HG03354 (cell line): ENCODE measurements around the gene STPG2.
"Not testable (repeated sequence)": the region's sequence is repeated elsewhere in the genome, so short reads cannot be mapped to it uniquely, and the experiment has no call there.

Experiments used
- ATAC-seq: cut with Tn5 transposase; IDR thresholded peaks from one replicate; pipeline ENCODE4 v1.9.1; 2021; ENCODE audit warnings: mild to moderate bottlenecking; ENCODE audit not compliant: unreplicated experiment, poor library complexity, severe bottlenecking

STPG2 gene

DNA sequence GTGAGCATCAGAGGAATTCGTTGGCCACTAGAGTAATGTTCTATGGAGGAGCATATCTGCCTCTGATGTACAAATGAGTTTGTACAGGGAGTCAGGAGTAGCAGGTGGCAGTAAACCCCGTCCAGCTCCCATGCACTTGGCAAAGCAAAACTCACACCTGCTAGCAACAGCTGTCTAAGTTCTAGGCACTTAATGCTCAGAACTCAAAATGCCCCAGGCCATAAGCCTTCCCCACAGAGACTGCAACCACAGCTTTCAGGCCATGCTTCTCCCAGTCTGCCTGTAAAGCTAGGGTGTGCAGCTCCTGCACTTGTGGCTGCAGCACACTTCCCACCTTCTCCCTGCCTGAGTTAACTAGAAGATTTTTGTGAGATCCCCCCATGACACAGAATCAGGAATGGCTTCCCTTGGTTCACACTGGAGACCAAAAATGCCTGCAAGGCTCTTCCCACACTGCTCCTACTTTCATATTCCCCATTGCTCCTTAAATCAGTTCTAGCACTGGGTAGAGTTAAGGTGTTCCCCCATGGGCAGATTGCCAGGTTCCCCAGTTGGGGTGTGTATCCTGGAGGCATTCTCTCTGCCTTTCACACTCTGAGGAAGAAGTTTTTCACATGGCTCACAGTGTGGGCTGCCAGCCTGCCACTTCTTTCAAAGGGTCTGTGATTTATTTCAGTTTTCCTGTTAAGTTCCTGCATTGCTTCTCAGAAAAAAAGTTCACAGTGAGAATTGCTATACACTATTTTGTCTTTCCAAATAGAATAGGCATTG is 189.9 kb downstream of the STPG2 start:
- ATAC-seq = no peak

DNA sequence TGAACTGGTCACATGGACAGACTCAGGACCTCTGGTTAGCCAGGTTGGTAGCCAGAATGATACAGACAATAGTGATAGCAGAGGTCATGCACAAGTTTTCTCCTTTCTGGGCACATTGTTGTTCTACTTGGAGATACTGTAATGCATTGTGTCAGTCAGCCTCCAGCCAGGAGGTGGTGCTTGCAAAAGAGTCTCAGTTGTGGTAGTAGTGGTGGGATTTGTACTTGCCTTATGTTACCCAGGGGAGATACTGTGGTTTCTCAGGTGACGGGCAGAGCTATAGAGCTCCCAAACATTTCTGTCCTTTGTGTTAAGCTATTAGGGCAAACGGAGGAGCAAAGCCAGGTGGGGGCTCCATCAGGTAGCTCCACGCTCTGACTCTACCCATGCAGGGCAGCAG is 190.5 kb downstream of the STPG2 start:
- ATAC-seq = no peak

DNA sequence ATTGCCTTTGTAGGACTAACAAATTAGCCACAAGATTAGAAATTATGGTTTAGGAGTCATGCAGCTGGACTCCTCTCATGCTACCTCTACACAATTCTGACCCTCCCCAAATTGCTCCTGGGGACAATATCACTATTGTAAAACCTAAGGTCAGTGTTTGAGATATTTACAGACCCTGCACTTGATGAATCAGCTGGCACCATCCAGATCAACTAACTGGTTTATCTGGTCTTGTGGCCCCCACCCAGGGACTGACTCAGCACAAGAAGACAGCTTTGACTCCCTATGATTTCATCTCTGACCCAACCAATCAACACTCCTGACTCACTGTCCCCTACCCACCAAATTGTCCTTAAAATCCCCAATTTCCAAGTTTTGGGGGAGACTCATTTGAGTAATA is 192.4 kb downstream of the STPG2 start:
- no peak for ATAC-seq

DNA sequence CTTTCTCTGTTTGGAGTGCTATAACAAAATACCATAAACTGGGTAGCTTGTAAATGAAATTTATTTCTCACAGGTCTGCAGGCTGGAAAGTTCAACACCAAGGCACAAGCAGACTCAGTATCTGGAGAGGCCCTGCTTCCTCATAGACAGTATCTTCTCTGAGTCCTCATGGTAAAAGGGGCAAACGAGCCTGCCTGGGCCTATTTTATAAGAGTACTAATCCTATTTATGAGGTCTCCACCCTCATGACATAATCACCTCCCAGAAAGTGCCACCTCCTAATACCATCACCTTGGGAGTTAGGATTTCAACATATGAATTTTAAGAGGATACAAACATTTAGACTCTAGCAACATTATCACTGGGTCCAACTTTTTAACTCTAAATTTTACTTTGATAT is 200.3 kb downstream of the STPG2 start:
- no peak for ATAC-seq

DNA sequence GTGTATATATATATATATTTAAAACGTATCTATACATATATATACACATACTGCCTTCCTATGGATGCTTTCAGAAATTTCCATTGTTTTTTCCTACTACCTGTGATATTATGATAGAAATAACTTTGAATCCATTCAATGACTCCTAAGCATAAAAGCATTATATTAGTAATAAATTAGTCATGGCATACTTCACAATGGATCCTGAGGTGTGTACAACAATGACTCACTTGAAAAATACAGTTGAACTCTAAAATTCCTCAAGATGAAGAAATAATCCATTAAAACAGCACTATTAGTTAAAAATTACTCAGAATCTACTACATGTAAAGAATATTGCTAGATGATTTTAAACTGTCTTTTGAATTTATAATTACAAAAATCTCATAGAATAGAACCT is 201.1 kb downstream of the STPG2 start:
- ATAC-seq = no peak

DNA sequence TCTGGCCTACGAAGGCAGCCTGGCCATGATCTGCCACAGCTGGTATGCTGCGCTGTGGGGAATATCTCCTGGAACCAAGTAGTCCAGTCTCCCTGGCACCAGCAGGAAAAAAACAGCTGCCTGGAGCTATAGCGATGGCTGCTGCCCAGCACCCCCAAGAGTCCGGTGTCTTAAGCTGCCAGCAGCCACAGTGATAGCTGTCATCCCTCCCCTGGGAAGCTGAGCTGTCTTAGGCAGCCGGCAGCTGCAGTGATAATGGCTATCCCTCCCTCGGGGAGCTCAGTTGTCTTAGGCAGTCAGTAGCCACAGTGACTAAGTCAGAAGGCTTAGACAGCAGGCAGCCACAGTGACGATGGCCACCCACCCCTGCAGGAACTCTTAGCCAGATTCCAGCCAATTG is 205.1 kb downstream of the STPG2 start:
- ATAC-seq = no peak

DNA sequence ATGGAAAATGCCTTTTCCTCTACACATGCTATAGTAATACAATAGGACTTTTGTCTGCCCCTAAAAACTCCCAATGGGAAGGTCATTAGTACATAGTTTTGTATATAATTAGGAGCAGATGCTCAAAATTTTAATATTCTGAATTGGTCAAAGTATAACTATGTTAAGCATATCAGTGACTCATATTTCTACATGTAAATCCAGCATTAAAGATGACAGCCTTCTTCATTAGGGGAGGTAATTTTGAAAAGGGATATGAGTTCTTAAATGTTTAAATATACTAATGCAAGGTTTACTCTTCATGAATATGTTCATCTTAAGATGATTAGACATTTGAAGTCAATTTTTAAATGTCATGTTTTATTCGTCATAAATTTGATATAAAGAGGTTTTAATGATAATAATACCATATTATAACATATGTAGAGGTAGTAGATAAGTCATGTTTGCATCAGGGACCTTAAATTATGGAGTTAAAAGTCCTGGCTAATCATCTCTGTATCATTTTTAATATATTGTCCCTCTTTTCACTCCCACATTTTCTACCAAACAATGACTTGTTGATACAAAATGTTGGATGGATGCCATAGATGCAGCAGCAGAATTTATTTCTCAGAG is 218.8 kb downstream of the STPG2 start:
- no peak for ATAC-seq

DNA sequence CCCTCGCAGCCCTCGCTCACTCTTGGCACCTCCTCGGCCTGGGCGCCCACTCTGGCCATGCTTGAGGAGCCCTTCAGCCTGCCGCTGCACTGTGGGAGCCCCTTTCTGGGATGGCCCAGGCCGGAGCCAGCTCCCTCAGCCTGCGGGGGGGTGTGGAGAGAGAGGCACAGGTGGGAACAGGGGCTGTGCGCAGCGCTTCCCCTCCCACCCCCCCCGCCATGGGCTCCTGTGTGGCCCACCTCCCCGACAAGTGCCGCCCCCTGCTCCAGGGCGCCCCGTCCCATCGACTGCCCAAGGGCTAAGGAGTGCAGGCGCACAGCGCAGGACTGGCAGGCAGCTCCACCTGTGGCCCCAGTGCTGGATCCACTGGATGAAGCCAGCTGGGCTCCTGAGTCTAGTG is 220.2 kb downstream of the STPG2 start:
- ATAC-seq = no peak

DNA sequence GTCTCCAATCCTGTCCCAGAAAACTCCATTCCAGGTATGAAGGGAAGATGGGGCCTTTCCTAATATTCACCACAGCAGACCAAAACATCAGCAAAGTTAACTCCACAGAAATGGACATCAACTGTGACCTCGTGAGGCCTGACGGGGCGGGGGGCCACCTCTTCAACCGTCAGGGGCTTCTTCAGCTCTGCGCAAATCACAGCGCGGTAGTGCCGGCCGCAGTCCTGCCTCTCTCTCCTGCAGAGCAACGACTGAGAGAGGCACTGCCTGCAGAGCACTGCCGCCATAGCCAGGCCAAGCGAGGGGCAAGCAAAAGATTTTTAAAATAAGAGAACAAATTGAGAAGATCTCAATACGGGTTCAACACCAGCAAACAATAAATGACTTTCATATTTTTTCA is 226.2 kb downstream of the STPG2 start:
- ATAC-seq = no peak

DNA sequence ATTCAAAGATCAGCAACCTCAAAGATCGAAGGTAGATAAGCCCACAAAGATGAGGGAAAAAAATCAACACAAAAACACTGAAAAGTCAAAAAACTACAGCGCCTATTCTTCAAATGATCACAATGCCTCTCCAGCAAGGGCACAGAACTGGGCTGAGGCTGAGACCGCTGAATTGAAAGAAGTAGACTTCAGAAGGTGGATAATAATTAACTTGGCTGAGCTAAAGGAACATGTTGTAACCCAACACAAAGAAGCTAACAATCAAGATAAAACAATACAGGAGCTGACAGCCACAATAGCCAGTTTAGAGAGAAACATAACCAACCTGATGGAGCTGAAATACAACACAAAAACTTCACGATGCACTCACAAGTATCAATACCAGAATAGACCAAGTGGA is 231.1 kb downstream of the STPG2 start:
- no peak for ATAC-seq

DNA sequence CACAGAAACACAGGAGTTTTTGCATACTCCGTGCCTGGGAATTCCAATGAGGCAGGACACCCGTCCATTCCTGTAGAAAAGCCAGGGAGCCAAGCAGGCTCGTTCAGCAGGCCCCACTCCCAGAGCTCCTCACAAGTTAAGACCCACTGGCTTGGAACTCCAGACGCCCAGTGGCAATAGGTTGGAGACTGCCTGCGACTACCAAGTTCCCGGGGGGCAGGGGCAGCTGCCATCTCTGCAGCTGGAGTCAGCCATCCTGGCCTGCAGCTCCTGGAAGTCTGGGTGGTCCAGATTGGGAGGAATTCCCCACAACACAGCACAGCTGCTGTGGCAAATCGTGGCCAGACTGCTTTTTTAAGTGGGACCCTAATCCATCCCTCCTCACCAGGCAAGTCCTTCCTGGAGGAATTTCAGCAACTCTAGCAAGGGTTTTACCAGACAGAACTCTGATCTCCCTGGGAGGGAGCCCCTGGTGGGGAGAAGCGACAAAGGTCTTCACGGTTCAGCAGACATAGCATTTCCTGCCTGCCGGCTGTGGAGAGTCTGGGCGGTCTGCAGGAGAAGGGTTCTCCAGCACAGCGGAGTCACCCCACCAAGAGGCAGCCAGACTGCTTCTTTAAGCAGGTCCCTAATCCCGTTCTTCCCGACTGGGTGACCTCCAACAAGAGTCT is 231.9 kb downstream of the STPG2 start:
- ATAC-seq = no peak

DNA sequence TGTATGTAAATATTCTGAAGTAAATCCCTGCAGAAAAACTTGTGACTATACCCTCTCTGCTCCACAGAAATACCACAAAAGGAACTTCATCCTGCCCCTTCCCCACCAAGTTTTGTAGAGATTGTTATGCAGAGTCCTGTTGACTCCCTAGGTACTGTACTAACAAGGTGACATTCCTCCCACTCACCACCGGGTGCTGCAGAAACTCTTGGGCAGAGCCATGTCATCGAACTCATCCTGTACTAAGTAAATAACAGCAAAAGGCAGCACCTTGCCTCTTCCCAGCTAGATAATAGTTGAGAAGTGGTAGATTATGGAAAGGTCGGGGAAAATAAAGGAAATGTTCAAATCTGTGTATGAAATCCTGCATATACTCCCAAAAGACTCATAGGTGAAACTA is 233.3 kb downstream of the STPG2 start:
- ATAC-seq = peak; percentile 62

DNA sequence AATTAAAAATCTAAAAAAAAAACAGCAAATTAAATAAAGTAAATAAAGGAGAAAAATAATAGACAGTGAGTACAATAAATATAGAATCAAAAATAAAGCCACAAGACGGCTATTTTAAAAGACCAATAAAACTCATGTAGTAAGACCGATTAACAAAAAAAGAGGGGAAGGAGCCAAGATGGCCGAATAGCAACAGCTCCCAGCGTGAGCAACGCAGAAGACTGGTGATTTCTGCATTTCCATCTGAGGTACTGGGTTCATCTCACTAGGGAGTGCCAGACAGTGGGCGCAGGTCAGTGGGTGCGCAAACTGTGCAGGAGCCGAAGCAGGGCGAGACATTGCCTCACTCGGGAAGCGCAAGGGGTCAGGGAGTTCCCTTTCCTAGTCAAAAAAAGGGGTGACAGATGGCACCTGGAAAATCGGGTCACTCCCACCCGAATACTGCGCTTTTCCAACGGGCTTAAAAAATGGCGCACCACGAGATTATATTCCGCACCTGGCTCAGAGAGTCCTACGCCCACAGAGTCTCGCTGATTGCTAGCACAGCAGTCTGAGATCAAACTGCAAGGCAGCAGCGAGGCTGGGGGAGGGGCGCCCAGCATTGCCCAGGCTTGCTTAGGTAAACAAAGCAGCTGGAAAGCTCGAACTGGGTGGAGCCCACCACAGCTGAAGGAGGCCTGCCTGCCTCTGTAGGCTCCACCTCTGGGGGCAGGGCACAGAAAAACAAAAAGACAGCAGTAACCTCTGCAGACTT is 239.7 kb downstream of the STPG2 start:
- ATAC-seq = not testable (repeated sequence)

DNA sequence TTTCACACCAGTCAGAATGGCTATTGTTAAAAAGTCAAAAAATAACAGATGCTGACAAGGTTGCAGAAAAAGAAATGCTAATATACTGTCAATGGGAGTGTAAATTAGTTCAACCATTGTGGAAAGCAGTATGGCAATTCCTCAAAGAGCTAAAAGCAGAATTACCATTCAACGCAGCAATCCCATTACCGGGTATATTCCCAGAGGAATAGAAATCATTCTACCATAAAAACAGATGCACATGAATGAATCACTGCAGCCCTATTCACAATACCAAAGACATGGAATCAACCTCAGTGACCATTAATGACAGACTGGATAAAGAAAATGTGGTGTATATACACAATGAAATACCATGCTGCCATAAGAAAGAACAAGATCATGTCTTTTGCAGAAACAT is 243.0 kb downstream of the STPG2 start:
- ATAC-seq = no peak

DNA sequence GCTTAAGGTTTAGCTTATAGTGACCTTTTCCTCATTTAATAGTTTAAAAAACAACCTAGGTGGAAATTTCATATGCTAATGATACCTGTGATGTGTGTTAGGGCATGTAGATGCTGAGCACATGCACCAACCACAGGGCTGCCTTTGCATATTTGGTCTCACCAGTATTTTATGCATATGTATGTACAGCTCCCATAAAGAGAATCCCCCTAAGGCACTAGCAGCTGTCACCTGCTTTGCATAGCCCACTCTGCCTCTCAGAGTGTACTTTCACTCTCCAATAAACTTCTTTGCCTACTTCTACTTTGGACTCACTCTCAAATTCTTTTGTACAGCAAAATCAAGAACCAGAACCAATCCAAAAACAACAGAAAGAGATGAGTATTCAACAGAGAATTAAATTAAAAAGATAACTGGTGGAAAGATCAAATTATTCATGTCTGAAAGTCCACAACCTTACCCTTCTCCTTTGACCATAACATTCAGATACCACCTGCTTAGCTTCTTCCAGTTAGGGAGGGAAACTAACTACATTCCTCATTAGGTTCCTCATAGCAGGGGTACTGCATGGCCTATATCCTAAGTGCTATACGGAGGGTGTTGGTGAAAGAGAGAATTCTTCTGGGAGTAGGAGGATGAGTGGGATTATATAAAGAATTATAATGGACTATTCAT is 250.5 kb downstream of the STPG2 start:
- ATAC-seq = no peak

DNA sequence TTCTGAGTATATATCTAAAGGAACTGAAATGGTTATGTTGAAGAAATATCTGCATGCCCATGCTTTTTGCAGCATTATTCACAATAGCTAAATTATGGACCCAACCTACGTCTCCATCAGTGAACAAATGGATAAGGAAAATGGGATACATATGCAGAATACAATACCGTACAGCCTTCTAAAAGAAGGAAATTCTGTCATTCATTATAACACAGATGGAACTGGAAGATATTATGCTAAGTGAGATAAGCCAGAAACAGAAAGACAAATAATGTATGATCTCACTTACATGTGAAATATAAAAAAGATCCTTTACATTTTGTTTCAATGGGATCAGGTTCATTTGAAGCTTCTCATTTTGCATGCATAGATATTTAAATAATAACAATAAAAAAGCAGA is 263.3 kb downstream of the STPG2 start:
- ATAC-seq = no peak

DNA sequence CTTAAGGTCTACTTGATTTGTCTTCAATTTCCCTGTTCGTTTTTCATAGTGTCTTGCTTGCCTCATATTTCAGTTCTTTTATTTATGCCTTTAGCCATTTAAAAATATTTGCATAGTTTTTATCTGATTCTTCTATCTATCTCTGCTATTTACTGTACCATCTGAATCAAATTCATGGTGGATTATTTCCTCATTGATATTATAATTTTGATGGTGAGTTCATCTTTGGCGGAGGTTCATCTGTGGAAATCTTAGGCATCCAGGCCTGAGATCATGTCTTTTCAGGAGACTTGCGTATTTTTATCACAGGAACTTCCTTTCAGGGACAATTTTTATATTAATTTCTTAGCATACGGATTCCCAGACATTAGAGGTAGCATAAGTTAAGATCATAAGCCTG is 275.2 kb downstream of the STPG2 start:
- ATAC-seq = no peak

DNA sequence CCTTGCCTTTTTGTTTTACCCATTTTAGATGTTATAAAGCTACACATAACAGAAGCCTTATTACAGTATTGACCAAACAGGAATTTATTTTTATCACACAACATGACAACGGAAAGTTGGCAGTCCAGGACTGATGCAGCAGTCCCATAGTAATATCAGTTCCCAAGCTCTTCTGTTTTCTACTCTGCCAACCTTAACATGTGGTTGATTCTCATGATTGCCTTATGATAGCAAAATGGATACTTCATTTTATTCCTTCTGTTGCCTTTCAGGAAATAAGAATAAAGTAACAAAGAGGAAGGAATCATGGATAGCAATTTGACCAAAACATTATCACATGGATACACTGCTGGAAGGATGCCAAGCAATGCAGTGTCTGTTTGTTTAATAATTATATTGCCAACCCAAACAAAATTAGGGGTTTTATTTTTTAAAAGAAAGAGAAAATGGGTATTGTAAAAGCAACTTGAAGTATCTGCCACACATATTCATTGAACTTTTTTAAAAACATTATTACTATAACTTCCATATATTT is 275.7 kb downstream of the STPG2 start:
- ATAC-seq = no peak

DNA sequence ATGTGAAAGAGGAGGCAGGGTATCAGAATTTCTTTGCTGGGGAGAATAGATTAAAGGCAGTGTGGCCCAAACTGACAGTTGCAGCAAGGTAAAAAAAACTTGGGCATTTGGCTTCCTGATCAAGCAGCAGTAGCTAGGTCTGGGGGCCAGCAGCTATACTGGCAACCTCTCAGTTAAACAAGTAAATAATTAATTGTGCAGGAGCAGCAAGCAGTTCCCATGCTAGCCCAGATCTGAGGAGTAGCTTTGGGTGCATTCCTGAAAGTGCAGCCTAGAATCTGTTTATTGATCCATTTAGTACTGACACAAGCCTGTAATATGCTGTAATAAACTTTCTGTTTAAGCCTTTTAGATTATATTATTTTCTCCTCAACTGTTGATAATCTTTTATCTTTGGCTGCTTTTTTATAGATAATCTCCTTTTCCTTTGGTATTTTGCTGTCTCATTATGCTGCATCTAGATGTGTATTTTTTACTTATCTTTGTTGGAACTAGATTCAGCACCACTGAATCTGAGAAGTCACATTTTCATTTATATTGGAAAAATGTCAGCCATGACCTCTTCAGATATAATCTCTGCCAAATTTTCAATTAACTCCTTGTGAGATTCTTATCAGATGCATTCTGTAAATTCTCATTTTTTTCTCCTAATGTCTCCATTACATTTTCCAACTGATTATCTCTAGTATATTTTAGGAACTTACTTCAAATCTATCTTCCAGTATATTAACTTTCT is 276.3 kb downstream of the STPG2 start:
- ATAC-seq = no peak
